Fibroblast of lung (primary cell): Measurements from ENCODE around the gene PKNOX2. TPM values are rescaled to one million over a fixed set of nuclear protein-coding genes. Genes with fewer than 3 reads are reported as not detected.

ENCODE experiments used
- DNase-seq, 2 donors: peaks; one replicate each; pipeline versions ENCODE4 v3.0.0 to v3.0.0-alpha.2; 2010; ENCODE audit warnings: low read depth in 2 of 2
- H2AFZ ChIP-seq: 2 replicates; pipeline ENCODE4 v1.5.1; 2012; ENCODE audit warnings: low read length, control low read depth, inconsistent platforms
- H3K27ac ChIP-seq: 2 replicates; pipeline ENCODE4 v1.5.1; 2011; ENCODE audit warnings: low read length, control low read depth; ENCODE audit not compliant: insufficient read depth
- H3K27me3 ChIP-seq: 2 replicates; pipeline ENCODE4 v1.5.1; 2011; ENCODE audit warnings: mild to moderate bottlenecking, low read length; ENCODE audit not compliant: control insufficient read depth, insufficient read depth
- H3K36me3 ChIP-seq: 2 replicates; pipeline ENCODE4 v1.5.1; 2011; ENCODE audit warnings: low read length; ENCODE audit not compliant: control insufficient read depth, insufficient read depth
- H3K4me1 ChIP-seq: 2 replicates; pipeline ENCODE4 v1.5.1; 2011; ENCODE audit warnings: low read length; ENCODE audit not compliant: control insufficient read depth, insufficient read depth; ENCODE audit errors: extremely low read depth
- H3K4me2 ChIP-seq: 2 replicates; pipeline ENCODE4 v1.5.1; 2011; ENCODE audit warnings: low read length, control low read depth; ENCODE audit not compliant: insufficient read depth; ENCODE audit errors: extremely low read depth
- H3K4me3 ChIP-seq, 4 experiments: fragments of 200-600 bp in 1 of 4; sonication (generic) in 1 of 4; replicated peaks in 1 of 4; 2 replicates each; pipeline ENCODE4 v1.5.1; 2011 to 2016; ENCODE audit warnings: low read length in 4 of 4, low read depth in 3 of 4, mild to moderate bottlenecking in 3 of 4, control low read depth in 2 of 4, inconsistent platforms in 1 of 4, mixed read lengths in 1 of 4; ENCODE audit not compliant: insufficient read depth in 1 of 4; ENCODE audit errors: control extremely low read depth in 1 of 4
- H3K79me2 ChIP-seq: 2 replicates; pipeline ENCODE4 v1.5.1; 2012; ENCODE audit warnings: mild to moderate bottlenecking, low read length, inconsistent platforms; ENCODE audit not compliant: control insufficient read depth, insufficient read depth
- H3K9ac ChIP-seq: 2 replicates; pipeline ENCODE4 v1.5.1; 2011; ENCODE audit warnings: mild to moderate bottlenecking, low read length, control low read depth; ENCODE audit not compliant: insufficient read depth
- H3K9me3 ChIP-seq: 2 replicates; pipeline ENCODE4 v1.5.1; 2012; ENCODE audit warnings: low read depth, low read length; ENCODE audit not compliant: control insufficient read depth, insufficient read depth
- H4K20me1 ChIP-seq: 2 replicates; pipeline ENCODE4 v1.5.1; 2011; ENCODE audit warnings: low read length; ENCODE audit not compliant: control insufficient read depth, insufficient read depth; ENCODE audit errors: extremely low read depth
- EZH2 ChIP-seq: IDR thresholded peaks from 2 replicates; pipeline ENCODE4 v1.5.1; 2012; ENCODE audit warnings: low read length, control low read depth, mild to moderate bottlenecking; ENCODE audit errors: missing control alignments
- polyA plus RNA-seq, 2 donors: library from polyadenylated mRNA; depleted of rRNA in 1 of 2; stranded (reverse) in 1 of 2; unstranded in 1 of 2; fragments of >200 nt; gene quantifications; 2 replicates each; pipeline ENCODE4 v1.2.1, GENCODE V29; 2011 to 2012; ENCODE audit warnings: missing spikeins in 1 of 2
- total RNA-seq: library from RNA; depleted of rRNA; stranded (reverse); fragments of >200 nt; gene quantifications from 2 replicates; pipeline ENCODE4 v1.2.1, GENCODE V29; 2014
- TF ChIP-seq, protein P1 (sequence below), 2 donors: IDR thresholded peaks in 1 of 2; conservative IDR thresholded peaks in 1 of 2; 1 replicate in 1 of 2; 2 replicates in 1 of 2; pipeline ENCODE4 v1.5.1; 2011 to 2012; ENCODE audit warnings: low read length in 2 of 2, control low read depth in 1 of 2, inconsistent platforms in 1 of 2, low read depth in 1 of 2, mild to moderate bottlenecking in 1 of 2

The PKNOX2 gene
- total and polyA plus RNA-seq, 2 donors (not counting 1 experiment from before 2014, with no cell fraction given), result 0.33 to 2.2 TPM

DNA sequence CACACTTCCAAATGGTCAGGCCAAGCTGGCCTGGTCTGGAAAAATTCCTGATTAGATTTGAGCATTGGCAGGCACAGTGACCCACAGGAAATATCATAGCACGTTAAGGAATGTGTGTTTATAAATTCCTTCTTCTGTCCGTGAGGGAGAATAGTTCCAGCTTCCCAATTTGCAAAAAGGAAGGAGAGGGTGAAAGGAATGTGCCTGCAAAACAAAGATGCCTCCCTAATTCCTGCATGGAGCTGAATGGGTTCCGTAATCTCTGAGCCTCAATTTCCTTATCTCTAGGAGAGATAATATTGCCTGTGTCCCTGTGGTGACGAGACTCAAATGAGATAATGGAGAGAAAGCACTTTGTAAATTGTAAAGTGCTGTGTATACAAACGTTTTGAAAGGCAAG is 226.4 kb downstream of the PKNOX2 start:
- Histone ChIP-seq H3K79me2 (no peaks in the 10 kb centered on the region), H3K9ac (no peak overlapping the region), H2AFZ (no peak overlapping the region), H3K4me3 (no peak overlapping the region), H4K20me1 (no peaks in the 10 kb centered on the region), H3K4me2 (peak overlapping the region; percentile 65), H3K27ac (peak overlapping the region; percentile 46), H3K9me3 (no peaks in the 10 kb centered on the region), H3K36me3 (no peaks in the 10 kb centered on the region), H3K27me3 (no peaks in the 10 kb centered on the region), H3K4me1 (peaks cover 7% of the 10 kb centered on the region)
- no peak for TF ChIP-seq EZH2
- TF ChIP-seq, protein P1, sequence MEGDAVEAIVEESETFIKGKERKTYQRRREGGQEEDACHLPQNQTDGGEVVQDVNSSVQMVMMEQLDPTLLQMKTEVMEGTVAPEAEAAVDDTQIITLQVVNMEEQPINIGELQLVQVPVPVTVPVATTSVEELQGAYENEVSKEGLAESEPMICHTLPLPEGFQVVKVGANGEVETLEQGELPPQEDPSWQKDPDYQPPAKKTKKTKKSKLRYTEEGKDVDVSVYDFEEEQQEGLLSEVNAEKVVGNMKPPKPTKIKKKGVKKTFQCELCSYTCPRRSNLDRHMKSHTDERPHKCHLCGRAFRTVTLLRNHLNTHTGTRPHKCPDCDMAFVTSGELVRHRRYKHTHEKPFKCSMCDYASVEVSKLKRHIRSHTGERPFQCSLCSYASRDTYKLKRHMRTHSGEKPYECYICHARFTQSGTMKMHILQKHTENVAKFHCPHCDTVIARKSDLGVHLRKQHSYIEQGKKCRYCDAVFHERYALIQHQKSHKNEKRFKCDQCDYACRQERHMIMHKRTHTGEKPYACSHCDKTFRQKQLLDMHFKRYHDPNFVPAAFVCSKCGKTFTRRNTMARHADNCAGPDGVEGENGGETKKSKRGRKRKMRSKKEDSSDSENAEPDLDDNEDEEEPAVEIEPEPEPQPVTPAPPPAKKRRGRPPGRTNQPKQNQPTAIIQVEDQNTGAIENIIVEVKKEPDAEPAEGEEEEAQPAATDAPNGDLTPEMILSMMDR (conservative IDR thresholded peaks at IDR 0.05 in 1 of 2, IDR thresholded peaks at IDR 0.05 in 1 of 2; ENCODE audit: low read depth in 1 of 2, low read length in 2 of 2), result no peak
- peak; percentile 32 to 82 for DNase-seq

DNA sequence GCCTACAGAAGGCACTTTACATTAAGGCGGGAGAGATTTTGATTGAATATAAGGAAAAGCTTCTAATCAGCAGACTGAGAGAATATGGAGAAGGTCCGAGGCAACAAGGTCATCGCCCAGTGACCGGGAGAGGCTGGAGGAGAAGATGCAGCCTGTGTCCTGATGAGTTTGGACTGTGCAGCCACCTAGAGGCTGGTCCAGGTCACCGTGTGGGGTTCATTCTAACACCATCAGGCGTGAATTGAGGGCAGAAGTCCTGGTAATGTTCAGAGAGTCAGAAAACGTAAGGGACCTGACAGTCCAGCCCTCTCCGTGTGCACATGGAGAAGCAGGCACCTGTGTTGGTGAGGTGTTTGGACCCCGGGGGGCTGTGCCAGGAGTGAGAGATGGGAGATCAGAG is 228.8 kb downstream of the PKNOX2 start:
- Histone ChIP-seq H3K4me2 (no peak overlapping the region), H3K4me1 (peaks cover 7% of the 10 kb centered on the region), H3K27me3 (no peaks in the 10 kb centered on the region), H3K9me3 (no peaks in the 10 kb centered on the region), H3K36me3 (no peaks in the 10 kb centered on the region), H3K27ac (no peak overlapping the region), H3K79me2 (no peaks in the 10 kb centered on the region), H4K20me1 (no peaks in the 10 kb centered on the region), H3K4me3 (no peak overlapping the region), H3K9ac (no peak overlapping the region), H2AFZ (no peak overlapping the region)
- TF ChIP-seq, protein P1 (conservative IDR thresholded peaks at IDR 0.05 in 1 of 2, IDR thresholded peaks at IDR 0.05 in 1 of 2; ENCODE audit: low read depth in 1 of 2, low read length in 2 of 2), result no peak
- no peak for TF ChIP-seq EZH2
- no peak for DNase-seq

- no peak overlapping the region for H3K4me2 ChIP-seq
- no peaks in the 10 kb centered on the region for H3K36me3 ChIP-seq
- H3K9ac ChIP-seq, result no peak overlapping the region
- H3K79me2 ChIP-seq, result no peaks in the 10 kb centered on the region
- no peak for DNase-seq
- no peaks in the 10 kb centered on the region for H4K20me1 ChIP-seq
- no peaks in the 10 kb centered on the region for H3K9me3 ChIP-seq
- no peak overlapping the region for H3K4me3 ChIP-seq
- H3K27me3 ChIP-seq, result no peaks in the 10 kb centered on the region
- H3K4me1 ChIP-seq, result peaks cover 7% of the 10 kb centered on the region
- TF ChIP-seq, protein P1 (conservative IDR thresholded peaks at IDR 0.05 in 1 of 2, IDR thresholded peaks at IDR 0.05 in 1 of 2; ENCODE audit: low read depth in 1 of 2, low read length in 2 of 2), result no peak
- TF ChIP-seq EZH2, result no peak
- no peak overlapping the region for H3K27ac ChIP-seq
- H2AFZ ChIP-seq, result no peak overlapping the region
Observed at GRCh38 chr11:125394296-125394695, 229.7 kb downstream of the PKNOX2 start.
